ENCODE data around the gene IKZF3.

Gene IKZF3

DNA sequence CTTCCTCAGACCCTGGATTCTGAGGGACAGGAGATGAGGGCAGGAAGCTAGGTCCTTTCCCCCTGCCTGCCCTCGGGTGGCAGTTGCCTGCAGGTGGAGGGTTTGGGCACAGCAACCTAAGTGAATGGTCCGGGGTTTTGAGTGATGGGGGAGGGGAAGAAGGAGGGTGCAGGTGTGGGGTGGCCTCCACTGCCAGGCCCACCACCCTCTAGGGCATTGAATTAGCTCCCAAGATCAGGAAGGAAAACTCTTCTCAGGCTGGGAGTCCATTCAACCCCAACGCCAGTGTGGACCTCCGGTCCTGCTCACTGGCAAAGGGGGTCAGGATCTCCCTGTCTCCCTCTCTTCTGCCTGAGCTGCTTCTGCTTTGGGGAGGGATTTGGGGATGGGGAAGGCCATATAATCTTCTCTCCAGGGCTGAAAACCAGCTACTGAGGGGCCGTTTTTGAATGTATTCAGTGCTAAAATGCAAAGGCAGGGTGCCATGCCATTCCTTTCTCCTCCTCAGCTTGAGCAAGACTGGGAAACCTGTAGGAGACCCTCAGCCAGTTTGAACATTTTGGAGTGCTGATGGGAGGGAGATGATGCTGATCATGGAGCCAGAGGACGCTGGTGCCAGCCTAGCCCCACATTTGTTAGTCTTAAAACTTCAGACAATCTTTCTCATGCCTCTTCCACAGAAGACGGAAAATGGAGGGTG, 107.6 kb downstream of the IKZF3 start:
- DNase-seq (ENCODE audit: low read depth), result no peak
- TF ChIP-seq, protein P1, sequence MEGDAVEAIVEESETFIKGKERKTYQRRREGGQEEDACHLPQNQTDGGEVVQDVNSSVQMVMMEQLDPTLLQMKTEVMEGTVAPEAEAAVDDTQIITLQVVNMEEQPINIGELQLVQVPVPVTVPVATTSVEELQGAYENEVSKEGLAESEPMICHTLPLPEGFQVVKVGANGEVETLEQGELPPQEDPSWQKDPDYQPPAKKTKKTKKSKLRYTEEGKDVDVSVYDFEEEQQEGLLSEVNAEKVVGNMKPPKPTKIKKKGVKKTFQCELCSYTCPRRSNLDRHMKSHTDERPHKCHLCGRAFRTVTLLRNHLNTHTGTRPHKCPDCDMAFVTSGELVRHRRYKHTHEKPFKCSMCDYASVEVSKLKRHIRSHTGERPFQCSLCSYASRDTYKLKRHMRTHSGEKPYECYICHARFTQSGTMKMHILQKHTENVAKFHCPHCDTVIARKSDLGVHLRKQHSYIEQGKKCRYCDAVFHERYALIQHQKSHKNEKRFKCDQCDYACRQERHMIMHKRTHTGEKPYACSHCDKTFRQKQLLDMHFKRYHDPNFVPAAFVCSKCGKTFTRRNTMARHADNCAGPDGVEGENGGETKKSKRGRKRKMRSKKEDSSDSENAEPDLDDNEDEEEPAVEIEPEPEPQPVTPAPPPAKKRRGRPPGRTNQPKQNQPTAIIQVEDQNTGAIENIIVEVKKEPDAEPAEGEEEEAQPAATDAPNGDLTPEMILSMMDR (IDR thresholded peaks at IDR 0.05; ENCODE audit: control insufficient read depth, extremely low read depth, insufficient read depth), result no peak
- no peak overlapping the region for H3K4me3 ChIP-seq (ENCODE audit: low read depth, low read length)

DNA sequence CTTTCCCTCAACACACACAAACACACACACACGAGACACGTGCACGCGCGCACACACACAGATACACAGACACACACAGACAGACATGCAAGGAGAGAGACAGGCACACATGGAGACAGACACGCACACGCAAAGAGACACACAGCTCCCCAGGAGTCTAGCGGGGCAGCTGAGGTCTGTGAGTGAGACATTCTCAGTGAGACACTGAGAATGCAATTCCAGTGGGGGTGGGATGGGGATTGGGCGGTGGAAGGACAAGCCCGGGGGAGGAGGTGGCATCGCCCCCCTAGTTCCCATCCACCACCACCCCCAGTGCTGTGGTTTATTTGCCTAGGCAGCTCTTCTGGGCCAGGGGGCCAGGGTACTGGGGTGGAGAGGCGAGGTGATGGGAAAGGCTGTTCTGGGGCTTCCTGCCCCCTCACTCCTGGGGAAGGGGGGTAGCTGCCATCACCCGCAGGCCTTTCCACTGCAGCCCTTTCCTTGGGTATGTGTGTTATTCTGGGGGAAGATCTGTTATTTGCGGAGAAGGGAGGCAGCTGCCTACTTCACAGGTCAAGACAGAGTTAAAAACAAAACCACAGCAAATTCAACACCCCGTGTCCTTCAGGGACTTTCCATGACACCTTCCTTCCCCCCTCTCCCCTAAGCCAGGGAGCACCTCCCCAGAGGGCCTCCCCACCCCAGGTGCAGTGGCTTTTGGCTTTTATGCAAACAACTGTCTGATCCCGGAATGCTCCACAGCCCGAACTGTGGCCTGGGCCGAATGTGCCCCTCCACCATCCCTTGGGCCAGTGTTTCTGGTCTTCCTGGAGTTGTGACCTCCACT, 108.3 kb downstream of the IKZF3 start:
- no peak overlapping the region for H3K4me3 ChIP-seq (ENCODE audit: low read depth, low read length)
- TF ChIP-seq, protein P1 (IDR thresholded peaks at IDR 0.05; ENCODE audit: control insufficient read depth, extremely low read depth, insufficient read depth), result no peak
- no peak for DNase-seq (ENCODE audit: low read depth)

DNA sequence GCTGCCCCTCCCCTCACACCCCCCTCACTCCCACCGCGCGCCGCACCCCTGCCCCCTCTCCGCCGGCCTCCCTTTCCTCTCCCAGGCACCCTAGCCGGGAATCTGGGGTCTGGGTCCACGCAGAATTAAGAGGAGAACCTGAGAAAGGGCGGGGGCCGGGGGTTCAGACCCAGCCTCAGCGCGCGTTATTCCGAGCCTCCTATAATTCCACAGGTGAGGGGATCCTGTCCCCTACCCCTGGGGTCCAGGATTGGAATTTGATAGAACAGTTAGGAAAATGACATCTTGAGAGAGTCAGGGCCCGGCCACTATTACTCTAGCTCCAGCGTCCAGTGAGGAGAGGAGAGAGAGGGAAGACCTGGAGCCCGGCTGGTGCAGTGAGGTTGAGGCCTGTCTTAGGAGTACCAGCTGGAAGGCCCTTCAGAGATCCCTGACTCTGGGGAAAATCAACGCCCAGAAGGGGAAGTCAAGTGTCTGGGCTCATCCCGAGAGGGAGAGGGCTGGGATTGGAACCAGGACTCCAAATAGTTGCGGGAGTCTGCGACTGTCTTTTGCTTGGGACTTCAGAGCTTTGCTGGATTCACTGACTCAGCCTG, 109.1 kb downstream of the IKZF3 start:
- DNase-seq (ENCODE audit: low read depth), result no peak
- TF ChIP-seq, protein P1 (IDR thresholded peaks at IDR 0.05; ENCODE audit: control insufficient read depth, extremely low read depth, insufficient read depth), result no peak
- peak overlapping the region; percentile 65 for H3K4me3 ChIP-seq (ENCODE audit: low read depth, low read length)

- TF ChIP-seq, protein P1 (IDR thresholded peaks at IDR 0.05; ENCODE audit: control insufficient read depth, extremely low read depth, insufficient read depth), result peak; percentile 96
- H3K4me3 ChIP-seq (ENCODE audit: low read depth, low read length), result peak overlapping the region; percentile 65
- DNase-seq (ENCODE audit: low read depth), result no peak
Measured at GRCh38 chr17:39754161-39754957, 109.8 kb downstream of the IKZF3 start.

- peak overlapping the region; percentile 65 for H3K4me3 ChIP-seq (ENCODE audit: low read depth, low read length)
- DNase-seq (ENCODE audit: low read depth), result no peak
- TF ChIP-seq, protein P1 (IDR thresholded peaks at IDR 0.05; ENCODE audit: control insufficient read depth, extremely low read depth, insufficient read depth), result peak; percentile 44
Measured at GRCh38 chr17:39753514-39754160, 110.5 kb downstream of the IKZF3 start.

All from LNCaP clone FGC (cell line).